GM12864 (cell line): ENCODE results near the gene KRT85.
A peak's percentile ranks its signal among the peaks of the same experiment; 100 is the strongest.

Source experiments
- DNase-seq: peaks from one replicate; pipeline ENCODE4 v3.0.0-alpha.2; 2011; ENCODE audit warnings: low read depth
- H3K4me3 ChIP-seq: 2 replicates; pipeline ENCODE4 v1.5.1; 2011; ENCODE audit warnings: mild to moderate bottlenecking, low read depth, low read length, control low read depth
- CTCF ChIP-seq: IDR thresholded peaks from 2 replicates; pipeline ENCODE4 v1.5.1; 2011; ENCODE audit warnings: low read depth, mild to moderate bottlenecking, moderate library complexity, low read length, control low read depth, inconsistent platforms; ENCODE audit errors: missing control alignments

Gene KRT85

DNA sequence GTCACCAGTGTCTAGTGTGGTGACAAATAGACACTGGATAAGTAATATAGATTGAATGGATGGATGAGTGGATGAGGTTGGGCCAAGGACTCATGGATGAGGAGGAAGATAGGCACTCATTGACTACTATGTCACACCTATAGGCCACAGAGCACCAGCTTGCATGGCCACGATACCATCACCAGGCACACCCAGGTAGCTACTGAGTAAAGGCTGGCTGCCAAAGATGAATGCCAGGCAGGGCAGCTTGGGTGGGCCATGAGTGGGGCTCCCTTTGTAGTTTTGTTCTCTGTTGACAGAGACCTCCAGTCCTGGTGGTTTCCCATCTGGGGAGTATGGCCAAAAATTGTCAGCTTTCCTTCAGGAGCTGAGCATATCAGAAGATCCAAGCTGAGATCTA lies 34.9 kb downstream of the KRT85 start:
- no peak for TF ChIP-seq CTCF
- H3K4me3 ChIP-seq = no peak overlapping the region
- DNase-seq = no peak

DNA sequence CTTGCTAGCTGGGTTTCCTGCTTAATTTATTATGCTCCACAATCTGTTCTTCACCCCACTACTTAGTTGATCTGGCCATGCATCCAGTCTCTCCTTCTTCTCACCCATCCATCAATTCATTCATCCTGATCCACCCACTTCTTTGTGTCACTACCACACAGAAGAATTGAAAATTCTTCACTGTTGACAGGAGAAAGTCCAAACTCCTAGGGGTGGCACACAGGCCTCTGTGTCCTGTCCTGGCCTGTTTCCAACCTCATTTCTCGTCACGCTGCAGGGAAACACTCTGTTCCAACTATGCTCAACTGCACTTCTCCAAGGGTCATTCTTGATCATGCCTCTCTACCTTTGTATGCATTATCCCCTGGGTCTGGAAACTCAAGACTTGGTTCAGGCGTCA lies 35.4 kb downstream of the KRT85 start:
- TF ChIP-seq CTCF = no peak
- DNase-seq = no peak
- no peak overlapping the region for H3K4me3 ChIP-seq

DNA sequence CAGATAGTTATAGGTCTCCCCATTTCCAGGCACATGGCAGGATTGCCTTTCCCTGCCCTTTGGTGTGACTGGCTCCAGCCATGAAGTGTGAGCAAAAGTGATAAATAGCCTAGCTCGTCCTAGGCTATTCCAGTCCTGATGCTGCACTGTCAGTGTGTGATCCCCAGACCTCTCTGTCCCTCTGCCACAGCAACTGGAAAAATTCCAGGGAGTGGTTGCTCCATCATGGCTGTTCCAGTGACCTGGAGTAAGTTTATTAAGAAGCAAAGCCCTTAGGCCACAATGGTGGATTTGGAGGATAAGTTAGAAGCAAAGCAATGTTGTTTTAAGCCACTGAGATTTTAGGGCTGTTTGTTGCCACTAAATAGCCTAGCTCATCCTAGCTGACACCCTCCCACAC lies 36.2 kb downstream of the KRT85 start:
- no peak overlapping the region for H3K4me3 ChIP-seq
- no peak for TF ChIP-seq CTCF
- DNase-seq = no peak

GRCh38 chr12:52327830-52328500 lies 39.3 kb downstream of the KRT85 start:
- DNase-seq = no peak
- no peak for TF ChIP-seq CTCF
- H3K4me3 ChIP-seq = no peak overlapping the region

DNA sequence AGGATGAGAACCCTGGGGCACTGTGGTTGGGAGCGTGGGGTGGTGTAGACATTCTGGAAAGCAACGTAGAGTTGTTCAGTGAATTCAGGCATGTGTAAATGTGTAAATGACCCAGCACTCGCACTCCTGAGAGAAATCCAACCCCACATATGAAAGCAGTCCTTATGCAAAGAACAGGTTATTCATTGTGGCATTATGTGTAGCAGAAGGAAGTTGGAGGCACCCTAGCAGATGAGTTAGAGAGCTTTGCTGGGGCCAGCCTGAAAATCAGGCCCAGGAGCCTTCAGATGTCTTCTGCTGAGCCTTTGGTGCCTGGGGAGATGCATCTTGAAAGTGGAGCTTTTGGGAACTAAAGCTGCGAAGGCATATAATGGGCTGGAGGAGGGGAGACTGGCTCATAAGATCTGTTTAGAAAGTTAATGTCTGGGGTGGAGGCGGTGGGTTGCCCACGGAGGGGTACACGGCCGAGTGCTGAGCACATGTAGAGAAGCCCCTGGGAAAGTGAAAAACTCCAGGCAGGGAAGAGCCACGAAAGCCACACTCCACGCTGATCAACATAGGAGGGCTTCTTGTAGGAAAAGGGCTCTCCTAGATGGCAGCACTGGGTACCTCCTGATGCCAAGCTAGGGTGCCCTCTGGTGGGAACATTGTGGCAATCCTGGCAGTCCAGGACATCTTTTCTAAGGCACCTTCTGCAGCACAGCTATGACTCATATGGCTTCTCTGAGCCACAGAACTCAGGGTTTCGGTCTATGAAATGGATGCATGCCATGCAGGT lies 40.0 kb downstream of the KRT85 start:
- peak; percentile 70 for DNase-seq
- no peak overlapping the region for H3K4me3 ChIP-seq
- TF ChIP-seq CTCF = peak; percentile 94

GRCh38 chr12:52324153-52324444 lies 43.2 kb downstream of the KRT85 start:
- no peak overlapping the region for H3K4me3 ChIP-seq
- TF ChIP-seq CTCF = no peak
- DNase-seq = no peak

DNA sequence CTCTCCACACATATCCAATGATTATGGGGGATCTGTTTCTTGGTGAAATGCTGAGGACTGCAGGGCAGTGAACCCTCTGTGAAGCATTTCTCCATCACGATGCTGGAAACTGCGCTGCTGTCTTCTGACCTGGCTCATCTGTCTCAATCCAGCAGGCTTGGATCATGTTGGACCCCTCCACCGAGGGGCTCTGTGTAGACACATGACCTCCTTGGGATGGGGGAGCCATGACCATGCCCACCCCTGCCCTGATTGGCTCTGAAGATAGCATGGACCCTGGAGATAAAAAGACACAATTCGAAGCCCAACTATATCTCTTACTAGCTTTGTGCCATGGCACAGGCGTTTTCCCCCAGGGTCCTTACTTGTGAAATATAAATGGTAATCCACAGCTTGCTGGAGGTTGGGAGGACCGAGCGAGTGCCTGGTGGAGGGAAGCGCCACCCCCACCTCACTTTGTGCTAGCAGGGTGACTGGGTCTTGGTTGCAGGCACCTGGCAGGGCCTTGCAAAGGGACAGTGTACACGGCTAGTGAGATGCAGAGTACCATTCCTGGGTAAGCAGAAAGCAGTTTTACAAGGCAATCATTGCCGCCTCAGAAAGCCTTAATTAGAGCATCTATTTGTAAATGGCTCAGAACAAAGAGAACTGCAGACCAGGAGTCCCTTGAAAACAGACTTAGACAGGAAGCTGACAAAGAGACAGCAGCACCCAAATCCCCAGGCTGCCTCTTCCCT lies 43.7 kb downstream of the KRT85 start:
- no peak for TF ChIP-seq CTCF
- H3K4me3 ChIP-seq = no peak overlapping the region
- DNase-seq = no peak
